GM13977 (cell line): ENCODE measurements around the gene CDC42BPA.

ENCODE experiments used
- DNase-seq: peaks from one replicate; pipeline ENCODE4 v3.0.0; 2012; ENCODE audit warnings: low spot score
- in situ Hi-C: fragments of 300-500 bp; cut with MboI; formaldehyde crosslinking; loops from one replicate; pipeline ENCODE4 v1.12.0; 2022; ENCODE audit warnings: low sequenced_read_pairs, low pct_unique_long_range_greater_than_20kb, mixed read lengths, inconsistent platforms; ENCODE audit not compliant: unreplicated experiment
- TF ChIP-seq, protein P1 (sequence below): IDR thresholded peaks from 2 replicates; pipeline ENCODE4 v1.5.1; 2012; ENCODE audit warnings: mild to moderate bottlenecking, control low read depth; ENCODE audit not compliant: insufficient read depth; ENCODE audit errors: extremely low read depth, missing control alignments

CDC42BPA gene

DNA sequence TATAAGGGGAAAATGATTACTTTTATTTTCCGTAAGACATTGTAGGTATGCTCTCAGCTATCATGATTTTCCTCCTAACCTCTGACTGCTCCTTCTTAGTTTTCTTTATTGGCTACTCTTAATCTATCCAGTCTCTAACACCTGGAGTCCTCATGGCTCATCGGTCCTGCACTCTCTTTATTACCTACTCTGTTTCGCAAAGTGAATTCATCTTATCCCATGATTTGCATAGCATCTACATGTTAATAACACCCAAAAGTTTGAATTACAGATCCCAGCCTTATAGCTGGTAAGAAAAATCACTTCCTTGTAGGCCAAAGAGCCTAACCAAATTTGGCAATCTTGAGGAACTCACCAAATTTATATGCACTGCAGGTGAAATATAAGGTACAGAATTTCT, 136.3 kb downstream of the CDC42BPA start:
- DNase-seq: no peak
- TF ChIP-seq, protein P1, sequence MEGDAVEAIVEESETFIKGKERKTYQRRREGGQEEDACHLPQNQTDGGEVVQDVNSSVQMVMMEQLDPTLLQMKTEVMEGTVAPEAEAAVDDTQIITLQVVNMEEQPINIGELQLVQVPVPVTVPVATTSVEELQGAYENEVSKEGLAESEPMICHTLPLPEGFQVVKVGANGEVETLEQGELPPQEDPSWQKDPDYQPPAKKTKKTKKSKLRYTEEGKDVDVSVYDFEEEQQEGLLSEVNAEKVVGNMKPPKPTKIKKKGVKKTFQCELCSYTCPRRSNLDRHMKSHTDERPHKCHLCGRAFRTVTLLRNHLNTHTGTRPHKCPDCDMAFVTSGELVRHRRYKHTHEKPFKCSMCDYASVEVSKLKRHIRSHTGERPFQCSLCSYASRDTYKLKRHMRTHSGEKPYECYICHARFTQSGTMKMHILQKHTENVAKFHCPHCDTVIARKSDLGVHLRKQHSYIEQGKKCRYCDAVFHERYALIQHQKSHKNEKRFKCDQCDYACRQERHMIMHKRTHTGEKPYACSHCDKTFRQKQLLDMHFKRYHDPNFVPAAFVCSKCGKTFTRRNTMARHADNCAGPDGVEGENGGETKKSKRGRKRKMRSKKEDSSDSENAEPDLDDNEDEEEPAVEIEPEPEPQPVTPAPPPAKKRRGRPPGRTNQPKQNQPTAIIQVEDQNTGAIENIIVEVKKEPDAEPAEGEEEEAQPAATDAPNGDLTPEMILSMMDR: no peak
- in situ Hi-C loops: no loop called here

DNA sequence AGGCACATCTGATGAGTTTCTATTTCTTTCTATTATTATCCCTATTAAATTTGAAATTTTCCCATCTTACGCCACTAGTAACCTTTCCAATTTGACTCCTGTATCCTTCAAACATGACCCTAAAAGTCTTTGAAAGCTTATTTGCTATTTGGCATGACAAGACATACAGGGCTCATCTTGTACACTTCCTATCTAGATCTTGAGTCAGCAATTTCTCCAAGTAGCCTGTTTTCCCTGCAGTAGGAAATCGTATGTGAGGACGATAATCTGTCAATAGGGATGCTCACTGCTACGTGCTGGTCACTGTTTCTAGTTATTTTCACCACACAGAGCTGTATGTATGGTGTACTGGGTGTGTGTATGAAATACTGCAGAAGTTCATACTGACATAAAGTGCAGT, 142.7 kb downstream of the CDC42BPA start:
- in situ Hi-C loops: no loop called here
- TF ChIP-seq, protein P1: no peak
- DNase-seq: no peak

DNA sequence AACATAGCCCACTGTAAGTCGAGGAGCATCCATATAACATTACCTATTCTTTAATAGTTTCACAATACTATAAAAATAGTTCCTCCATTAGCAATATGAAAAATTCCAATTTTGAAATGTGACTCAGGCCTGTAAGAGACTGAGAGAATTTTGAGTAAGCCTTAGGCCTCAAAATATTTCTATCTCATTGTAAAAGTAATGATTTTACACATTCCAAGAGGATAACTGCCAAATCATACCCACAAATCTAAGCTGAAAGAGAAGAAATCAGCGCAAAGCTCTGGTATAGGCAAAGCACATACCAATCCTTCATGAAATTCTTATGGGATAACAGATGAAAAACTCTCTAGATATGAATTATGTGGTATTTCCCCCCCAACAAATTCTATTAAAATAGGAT, 144.1 kb downstream of the CDC42BPA start:
- TF ChIP-seq, protein P1: no peak
- in situ Hi-C loops: no loop called here
- no peak for DNase-seq

DNA sequence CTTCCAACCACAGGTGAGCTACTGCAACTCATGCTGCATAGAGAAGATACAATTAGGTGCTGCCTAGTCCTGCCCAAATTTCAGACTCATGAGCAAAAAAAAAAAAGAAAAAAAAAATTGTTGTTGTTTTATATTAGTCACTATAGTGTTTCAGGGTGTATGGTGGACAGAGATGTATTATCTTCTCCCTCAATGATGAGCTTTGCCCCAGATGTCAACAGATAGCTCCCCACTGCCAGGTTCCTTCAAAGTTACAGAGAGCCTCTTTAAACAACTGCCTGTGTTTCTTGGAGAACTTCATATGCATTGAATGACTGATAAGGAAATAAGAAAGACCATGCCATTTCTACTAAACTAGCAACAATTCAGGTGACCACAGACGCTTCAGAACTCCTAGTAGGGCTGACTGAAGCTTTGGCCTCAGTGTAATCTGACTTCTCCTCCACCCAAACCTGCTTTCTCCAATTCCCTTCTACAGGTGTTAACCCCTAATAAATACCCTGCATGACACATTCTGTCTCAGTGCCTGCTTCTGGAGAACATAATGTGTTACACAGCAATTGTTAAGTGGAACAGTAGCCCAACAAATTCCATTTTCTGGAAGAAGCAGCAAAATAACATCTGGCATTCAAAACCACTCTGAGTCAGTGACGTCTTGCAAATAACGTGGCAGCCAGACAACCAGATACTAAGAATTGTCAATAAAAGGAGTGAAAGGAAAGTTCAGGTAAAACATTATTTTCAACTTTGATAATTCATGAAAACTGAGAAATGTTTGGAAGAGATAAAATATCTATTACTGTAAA, 147.7 kb downstream of the CDC42BPA start:
- in situ Hi-C loops: no loop called here
- DNase-seq: no peak
- TF ChIP-seq, protein P1: no peak

DNA sequence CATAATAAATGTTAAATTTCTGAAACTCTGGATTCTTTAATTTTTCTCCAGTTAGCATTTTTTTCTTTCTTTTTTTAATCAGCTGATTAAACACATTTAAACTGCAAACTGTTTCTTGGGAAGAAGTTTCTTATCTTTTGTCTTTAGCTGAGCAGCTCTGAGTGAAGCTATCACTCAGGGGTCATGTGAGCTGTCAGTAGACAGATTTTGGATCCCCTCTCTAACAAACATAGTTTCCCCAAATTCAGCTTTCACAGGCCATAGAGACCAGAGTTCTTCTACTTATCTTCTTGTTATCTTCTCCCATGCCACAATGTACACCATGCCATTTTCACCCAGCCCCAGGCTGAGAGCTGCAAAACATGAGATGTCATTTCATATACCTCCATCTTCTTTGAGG, 148.9 kb downstream of the CDC42BPA start:
- TF ChIP-seq, protein P1: no peak
- DNase-seq: no peak
- in situ Hi-C loops: no loop called here

DNA sequence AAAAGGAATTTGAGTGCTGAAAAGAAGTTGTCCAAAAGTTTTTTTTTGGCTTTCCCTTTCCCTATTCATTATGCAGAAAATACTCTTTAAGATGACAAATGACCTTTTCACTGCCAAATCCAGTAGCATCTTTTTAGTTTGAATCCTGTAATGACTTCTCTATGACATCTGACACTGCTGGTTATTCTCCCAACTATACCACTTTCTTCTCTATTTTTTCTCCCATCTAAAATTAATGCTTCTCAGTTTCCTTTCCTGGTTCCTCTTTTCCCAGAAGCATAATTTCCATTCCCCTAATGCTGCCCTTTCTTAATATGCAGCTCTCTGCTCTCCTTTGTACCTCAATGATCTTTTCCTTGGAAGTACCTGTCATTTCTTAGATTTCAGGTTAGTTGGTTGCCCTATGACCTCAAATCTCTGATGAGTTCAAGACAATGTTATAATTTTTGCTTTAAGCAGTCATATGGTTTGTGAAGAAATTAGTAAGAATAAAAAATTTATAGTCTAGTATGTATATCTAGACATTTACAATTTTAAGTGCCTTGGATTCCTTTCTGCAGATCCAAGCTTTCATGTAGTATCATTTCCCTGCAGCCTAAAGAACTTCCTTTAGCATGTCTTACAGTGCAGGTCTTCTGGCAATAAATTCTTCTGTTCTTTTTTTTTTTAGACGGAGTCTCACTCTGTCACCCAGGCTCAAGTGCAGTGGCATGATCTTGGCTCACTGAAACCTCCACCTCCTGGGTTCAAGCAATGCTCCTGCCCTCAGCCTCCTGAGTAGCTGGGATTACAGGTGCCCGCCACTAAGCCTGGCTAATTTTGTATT, 150.8 kb downstream of the CDC42BPA start:
- TF ChIP-seq, protein P1: no peak
- in situ Hi-C loops: no loop called here
- no peak for DNase-seq
